CD4-positive, alpha-beta T cell treated with Interferon gamma for 1 hour (primary cell): ENCODE data around the gene RALGAPA1.
A peak's percentile ranks its signal among the peaks of the same experiment; 100 is the strongest.
"Not testable (repeated sequence)": the region's sequence is repeated elsewhere in the genome, so short reads cannot be mapped to it uniquely, and the experiment has no call there.

Experiments used
- DNase-seq: peaks from one replicate; pipeline ENCODE4 v3.0.0-alpha.2; 2020

RALGAPA1 gene

GRCh38 chr14:35619461-35619860 lies 189.6 kb downstream of the RALGAPA1 start:
- not testable (repeated sequence) for DNase-seq

GRCh38 chr14:35617500-35617899 lies 191.6 kb downstream of the RALGAPA1 start:
- no peak for DNase-seq

- no peak for DNase-seq
Observed at GRCh38 chr14:35607380-35607779, 201.7 kb downstream of the RALGAPA1 start.

GRCh38 chr14:35600253-35600652 lies 208.8 kb downstream of the RALGAPA1 start:
- DNase-seq: no peak

GRCh38 chr14:35594616-35595015 lies 214.5 kb downstream of the RALGAPA1 start:
- DNase-seq: no peak

GRCh38 chr14:35587373-35587772 lies 221.7 kb downstream of the RALGAPA1 start:
- not testable (repeated sequence) for DNase-seq

- no peak for DNase-seq
Observed at GRCh38 chr14:35578639-35579038, 230.5 kb downstream of the RALGAPA1 start.

GRCh38 chr14:35578135-35578534 lies 231.0 kb downstream of the RALGAPA1 start:
- no peak for DNase-seq

- no peak for DNase-seq
Observed at GRCh38 chr14:35576856-35577255, 232.2 kb downstream of the RALGAPA1 start.

- DNase-seq: no peak
Observed at GRCh38 chr14:35576260-35576659, 232.8 kb downstream of the RALGAPA1 start.

GRCh38 chr14:35573911-35574310 lies 235.2 kb downstream of the RALGAPA1 start:
- no peak for DNase-seq

- no peak for DNase-seq
Observed at GRCh38 chr14:35571598-35571997, 237.5 kb downstream of the RALGAPA1 start.

GRCh38 chr14:35565871-35566464 lies 243.1 kb downstream of the RALGAPA1 start:
- no peak for DNase-seq

- no peak for DNase-seq
Observed at GRCh38 chr14:35558680-35559079, 250.4 kb downstream of the RALGAPA1 start.

- DNase-seq: no peak
Observed at GRCh38 chr14:35557221-35557747, 251.8 kb downstream of the RALGAPA1 start.

- no peak for DNase-seq
Observed at GRCh38 chr14:35556548-35556947, 252.5 kb downstream of the RALGAPA1 start.

GRCh38 chr14:35553808-35554207 lies 255.3 kb downstream of the RALGAPA1 start:
- no peak for DNase-seq

GRCh38 chr14:35551081-35551480 lies 258.0 kb downstream of the RALGAPA1 start:
- DNase-seq: no peak

- no peak for DNase-seq
Observed at GRCh38 chr14:35549551-35549950, 259.5 kb downstream of the RALGAPA1 start.

GRCh38 chr14:35543006-35543405 lies 266.1 kb downstream of the RALGAPA1 start:
- DNase-seq: no peak

- DNase-seq: no peak
Observed at GRCh38 chr14:35539969-35540368, 269.1 kb downstream of the RALGAPA1 start.

- no peak for DNase-seq
Observed at GRCh38 chr14:35535483-35536112, 273.5 kb downstream of the RALGAPA1 start.

GRCh38 chr14:35534873-35535482 lies 274.1 kb downstream of the RALGAPA1 start:
- peak; percentile 42 for DNase-seq

GRCh38 chr14:35534208-35534872 lies 274.8 kb downstream of the RALGAPA1 start:
- no peak for DNase-seq
